ENCODE measurements around the gene PORCN. TPM values are rescaled to one million over a fixed set of nuclear protein-coding genes. Genes with fewer than 3 reads are reported as not detected.

The PORCN gene
- total RNA-seq, 1 experiment from 2014 or later, result 12.6 TPM

DNA sequence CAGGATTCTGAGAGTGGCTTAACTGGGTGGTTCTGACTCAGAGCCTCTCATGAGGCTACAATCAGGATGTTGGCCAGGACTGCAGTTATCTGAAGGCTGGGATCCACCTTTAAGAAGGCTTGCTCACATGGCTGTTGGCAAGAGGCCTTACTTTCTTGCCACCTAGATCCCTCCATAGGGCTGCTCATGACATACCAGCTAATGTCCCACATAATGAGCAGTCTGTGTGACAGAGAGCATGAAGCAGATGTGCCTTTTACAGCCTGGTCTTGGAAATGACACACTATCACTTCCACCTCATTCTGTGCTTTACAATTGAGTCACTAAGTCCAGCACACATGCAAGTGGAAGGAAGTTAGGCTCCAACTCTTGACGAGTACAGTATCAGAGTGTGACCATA is 61.2 kb downstream of the PORCN start:
- no peak overlapping the region for H3K9ac ChIP-seq (ENCODE audit: extremely low read depth, insufficient read length, low read length)
- no peak overlapping the region for H3K27ac Mint-ChIP-seq
- no peak overlapping the region for H3K56ac ChIP-seq (ENCODE audit: insufficient read length, low read depth, low read length)
- no peak overlapping the region for H3T11ph ChIP-seq (ENCODE audit: low read length)
- H3K4me1 ChIP-seq (ENCODE audit: insufficient read depth, low read length), result no peaks in the 10 kb centered on the region
- peaks cover 4% of the 10 kb centered on the region for H3K23me2 ChIP-seq (ENCODE audit: insufficient read length, low read depth, low read length, poor library complexity, severe bottlenecking)
- H3K27ac ChIP-seq (ENCODE audit: insufficient read length, low read depth, low read length), result no peak overlapping the region
- H3K9me3 Mint-ChIP-seq, result peaks cover 51 to 64% of the 10 kb centered on the region in 2 experiments
- H3K79me2 ChIP-seq (ENCODE audit: insufficient read depth, low read length), result no peaks in the 10 kb centered on the region
- no peak overlapping the region for H2BK15ac ChIP-seq (ENCODE audit: low read depth, low read length)
- no peak overlapping the region for H2BK5ac ChIP-seq (ENCODE audit: insufficient read length, low read length)
- H2AK5ac ChIP-seq (ENCODE audit: insufficient read length, low read length), result no peak overlapping the region
- no peak for DNase-seq
- H4K8ac ChIP-seq (replicated peaks; ENCODE audit: insufficient read length, low read depth, low read length), result no peak overlapping the region
- no peak overlapping the region for H3K18ac ChIP-seq (ENCODE audit: insufficient read length, low read depth, low read length)
- no peak overlapping the region for H3K14ac ChIP-seq (ENCODE audit: insufficient read depth, low read length)
- no peaks in the 10 kb centered on the region; the same call in none of the 2 replicates for H3K27me3 Mint-ChIP-seq (ENCODE audit: low read depth)
- no peaks in the 10 kb centered on the region for H3K27me3 ChIP-seq (ENCODE audit: insufficient read depth, low read length)
- no peak overlapping the region for H4K91ac ChIP-seq (ENCODE audit: insufficient read length, low read depth, low read length)
- H4K20me1 ChIP-seq (ENCODE audit: control insufficient read depth, insufficient read depth, insufficient read length), result no peaks in the 10 kb centered on the region
- no peak overlapping the region for H3K4ac ChIP-seq (ENCODE audit: low read depth, low read length)
- 0 out of 4 replicates have a peak, but pooled peaks cover 0 to 3% of the 10 kb centered on the region in 2 experiments for H3K4me1 Mint-ChIP-seq
- WGBS (ENCODE audit: extremely low coverage, insufficient read length, low lambda C conversion rate), result no CpG with 5 or more reads among the region's 1 CpG
- no peak overlapping the region for H3K4me2 ChIP-seq (ENCODE audit: insufficient read depth, insufficient read length, low read length)
- TF ChIP-seq, protein P1, sequence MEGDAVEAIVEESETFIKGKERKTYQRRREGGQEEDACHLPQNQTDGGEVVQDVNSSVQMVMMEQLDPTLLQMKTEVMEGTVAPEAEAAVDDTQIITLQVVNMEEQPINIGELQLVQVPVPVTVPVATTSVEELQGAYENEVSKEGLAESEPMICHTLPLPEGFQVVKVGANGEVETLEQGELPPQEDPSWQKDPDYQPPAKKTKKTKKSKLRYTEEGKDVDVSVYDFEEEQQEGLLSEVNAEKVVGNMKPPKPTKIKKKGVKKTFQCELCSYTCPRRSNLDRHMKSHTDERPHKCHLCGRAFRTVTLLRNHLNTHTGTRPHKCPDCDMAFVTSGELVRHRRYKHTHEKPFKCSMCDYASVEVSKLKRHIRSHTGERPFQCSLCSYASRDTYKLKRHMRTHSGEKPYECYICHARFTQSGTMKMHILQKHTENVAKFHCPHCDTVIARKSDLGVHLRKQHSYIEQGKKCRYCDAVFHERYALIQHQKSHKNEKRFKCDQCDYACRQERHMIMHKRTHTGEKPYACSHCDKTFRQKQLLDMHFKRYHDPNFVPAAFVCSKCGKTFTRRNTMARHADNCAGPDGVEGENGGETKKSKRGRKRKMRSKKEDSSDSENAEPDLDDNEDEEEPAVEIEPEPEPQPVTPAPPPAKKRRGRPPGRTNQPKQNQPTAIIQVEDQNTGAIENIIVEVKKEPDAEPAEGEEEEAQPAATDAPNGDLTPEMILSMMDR (conservative IDR thresholded peaks at IDR 0.05), result no peak
- H3K4me3 Mint-ChIP-seq, result no peak overlapping the region
- no peaks in the 10 kb centered on the region for H3K9me3 ChIP-seq (ENCODE audit: control insufficient read depth, low read depth, low read length)
- H2BK120ac ChIP-seq (ENCODE audit: low read depth, low read length, poor library complexity, severe bottlenecking), result no peak overlapping the region
- H3K36me3 Mint-ChIP-seq (ENCODE audit: insufficient read depth in 1 of 3, low read depth in 3 of 3), result peaks cover 1 to 7% (median 6%) of the 10 kb centered on the region in 3 experiments
- H4K5ac ChIP-seq (ENCODE audit: insufficient read length, low read depth, low read length), result no peak overlapping the region
- no peak overlapping the region for H2BK20ac ChIP-seq (ENCODE audit: low read depth, low read length, poor library complexity, severe bottlenecking)
- no peaks in the 10 kb centered on the region for H3K79me1 ChIP-seq (ENCODE audit: insufficient read depth, low read depth, low read length, poor library complexity, severe bottlenecking)
- no peak overlapping the region for H2AFZ ChIP-seq (ENCODE audit: low read length)
- H2BK12ac ChIP-seq (ENCODE audit: insufficient read length, low read depth, low read length), result no peak overlapping the region
- no peak overlapping the region for H3K23ac ChIP-seq (ENCODE audit: insufficient read length, low read depth, low read length)

Other genes starting within 250 kb of the PORCN start
- not detected in 2 replicates for gene SSX3, start 152.3 kb upstream of the PORCN start, total RNA-seq (2021)
- gene SSX4, start 125.5 kb upstream of the PORCN start, total RNA-seq (2021), result 0.29 TPM in 1 of 2 replicates, not detected in the other
- 0.29 TPM in 1 of 2 replicates, not detected in the other for gene SSX4B, start 97.0 kb upstream of the PORCN start, total RNA-seq (2021)
- gene SLC38A5, start 38.7 kb upstream of the PORCN start, total RNA-seq (2021), result 25.1 and 28.3 TPM in 2 replicates
- 49.4 and 52.8 TPM in 2 replicates for gene FTSJ1, start 32.8 kb upstream of the PORCN start, total RNA-seq (2021)
- 117 and 124 TPM in 2 replicates for gene EBP, start 12.8 kb downstream of the PORCN start, total RNA-seq (2021)
- gene TBC1D25, start 30.7 kb downstream of the PORCN start, total RNA-seq (2021), result 9.6 and 10.2 TPM in 2 replicates
- 259 and 264 TPM in 2 replicates for gene RBM3, start 65.5 kb downstream of the PORCN start, total RNA-seq (2021)
- gene WDR13, start 88.5 kb downstream of the PORCN start, total RNA-seq (2021), result 29.4 and 30.0 TPM in 2 replicates
- gene WAS, start 174.8 kb downstream of the PORCN start, total RNA-seq (2021), result 0.24 and 0.61 TPM in 2 replicates
- gene SUV39H1, start 187.7 kb downstream of the PORCN start, total RNA-seq (2021), result 16.2 and 17.4 TPM in 2 replicates

Data from H9 (cell line).